Neural cell (in vitro differentiated cells): ENCODE results near the gene MYO7A. TPM values are rescaled to one million over a fixed set of nuclear protein-coding genes. Genes with fewer than 3 reads are reported as not detected.

Experiments
- H2AFZ ChIP-seq: fragments of 200-600, 300-800 bp; sonication (generic), shearing (Covaris generic); 2 replicates; pipeline ENCODE4 v1.6.0; 2014; ENCODE audit warnings: low read depth, mild to moderate bottlenecking, antibody characterized with exemption, low read length, moderate library complexity
- H3F3A ChIP-seq: fragments of 200-600 bp; shearing (Covaris generic); 2 replicates; pipeline ENCODE4 v1.6.1; 2016; ENCODE audit warnings: mild to moderate bottlenecking, moderate library complexity, mixed read lengths, antibody characterized with exemption, low read length; ENCODE audit not compliant: insufficient read depth, poor library complexity, severe bottlenecking
- H3K27ac ChIP-seq: fragments of 200-600, 300-800 bp; sonication (generic), shearing (Covaris generic); 2 replicates; pipeline ENCODE4 v1.5.1; 2014; ENCODE audit warnings: mild to moderate bottlenecking, low read length, moderate library complexity
- H3K27me3 ChIP-seq: fragments of 300-800, 200-600 bp; sonication (generic), shearing (Covaris generic); 2 replicates; pipeline ENCODE4 v1.6.0; 2014; ENCODE audit warnings: mild to moderate bottlenecking, low read depth, low read length, moderate library complexity; ENCODE audit not compliant: insufficient read depth
- H3K36me3 ChIP-seq: fragments of 300-800, 200-600 bp; sonication (generic), shearing (Covaris generic); 2 replicates; pipeline ENCODE4 v1.5.1; 2014; ENCODE audit warnings: mild to moderate bottlenecking, antibody characterized with exemption, low read length, moderate library complexity; ENCODE audit not compliant: insufficient read depth
- H3K4me2 ChIP-seq: fragments of 300-800, 200-600 bp; sonication (generic), shearing (Covaris generic); 2 replicates; pipeline ENCODE4 v1.6.0; 2014; ENCODE audit warnings: mild to moderate bottlenecking, low read length
- H3K4me3 ChIP-seq: fragments of 300-800, 200-600 bp; sonication (generic), shearing (Covaris generic); 2 replicates; pipeline ENCODE4 v1.5.1; 2014; ENCODE audit warnings: mild to moderate bottlenecking, low read length, moderate library complexity
- H3K79me2 ChIP-seq: fragments of 200-600 bp; shearing (Covaris generic); replicated peaks from 2 replicates; pipeline ENCODE4 v1.6.0; 2014; ENCODE audit warnings: mild to moderate bottlenecking, low read length, moderate library complexity; ENCODE audit not compliant: insufficient read depth
- H3K9ac ChIP-seq: fragments of 300-800, 200-600 bp; sonication (generic), shearing (Covaris generic); 2 replicates; pipeline ENCODE4 v1.6.1; 2016; ENCODE audit warnings: mild to moderate bottlenecking, low read length, mixed read lengths
- H3K9me2 ChIP-seq: fragments of 200-600 bp; shearing (Covaris generic); 2 replicates; pipeline ENCODE4 v1.6.1; 2016; ENCODE audit warnings: mild to moderate bottlenecking, low read length, mixed read lengths; ENCODE audit not compliant: insufficient read depth
- H3K9me3 ChIP-seq: fragments of 200-600, 300-800 bp; sonication (generic), shearing (Covaris generic); 2 replicates; pipeline ENCODE4 v1.6.1; 2016; ENCODE audit warnings: mild to moderate bottlenecking, mixed run types, low read length, moderate library complexity, mixed read lengths
- H4K20me1 ChIP-seq: fragments of 200-600 bp; shearing (Covaris generic); 2 replicates; pipeline ENCODE4 v1.6.1; 2016; ENCODE audit warnings: mild to moderate bottlenecking, mixed run types; ENCODE audit not compliant: insufficient read depth
- EP300 ChIP-seq: fragments of 450-650 bp; conservative IDR thresholded peaks from 2 replicates; pipeline ENCODE4 v1.6.1; 2014; ENCODE audit warnings: antibody characterized with exemption, mild to moderate bottlenecking, moderate library complexity; ENCODE audit not compliant: poor library complexity, severe bottlenecking
- EZH2 ChIP-seq: fragments of 200-600, 300-800 bp; shearing (Covaris generic), sonication (generic); IDR thresholded peaks from 2 replicates; pipeline ENCODE4 v1.6.1; 2014; ENCODE audit warnings: antibody characterized with exemption, low read length, borderline replicate concordance, mild to moderate bottlenecking; ENCODE audit not compliant: insufficient read depth, poor library complexity, severe bottlenecking
- MXI1 ChIP-seq: fragments of 450-650 bp; conservative IDR thresholded peaks from 2 replicates; pipeline ENCODE4 v1.6.1; 2014; ENCODE audit warnings: antibody characterized with exemption, mild to moderate bottlenecking; ENCODE audit not compliant: poor library complexity, severe bottlenecking
- POLR2AphosphoS5 ChIP-seq: IDR thresholded peaks from 2 replicates; pipeline ENCODE4 v1.6.1; 2012
- RAD21 ChIP-seq: fragments of 450-650 bp; conservative IDR thresholded peaks from 2 replicates; pipeline ENCODE4 v1.6.1; 2014; ENCODE audit warnings: antibody characterized with exemption, mild to moderate bottlenecking, moderate library complexity
- SMC3 ChIP-seq: fragments of 450-650 bp; conservative IDR thresholded peaks from 2 replicates; pipeline ENCODE4 v1.6.1; 2014; ENCODE audit warnings: antibody characterized with exemption, mild to moderate bottlenecking, moderate library complexity; ENCODE audit not compliant: poor library complexity
- TAF1 ChIP-seq: IDR thresholded peaks from 2 replicates; pipeline ENCODE4 v1.6.1; 2012; ENCODE audit warnings: low read depth
- polyA plus RNA-seq: library from polyadenylated mRNA; depleted of rRNA; stranded (reverse); fragments of >200 nt; gene quantifications from 2 replicates; pipeline ENCODE4 v1.2.3, GENCODE V29; 2014
- TF ChIP-seq, protein P1 (sequence below): IDR thresholded peaks from 2 replicates; pipeline ENCODE4 v1.6.1; 2012; ENCODE audit warnings: borderline replicate concordance
- TF ChIP-seq, protein P2 (sequence below): fragments of 450-650 bp; IDR thresholded peaks from 2 replicates; pipeline ENCODE4 v1.5.1; 2014; ENCODE audit warnings: antibody characterized with exemption, mild to moderate bottlenecking, moderate library complexity; ENCODE audit not compliant: poor library complexity, severe bottlenecking

Gene MYO7A
- polyA plus RNA-seq, 1 donor from 2014 or later, result 0.61 TPM

- no peak for TF ChIP-seq POLR2AphosphoS5
- TF ChIP-seq, protein P1, sequence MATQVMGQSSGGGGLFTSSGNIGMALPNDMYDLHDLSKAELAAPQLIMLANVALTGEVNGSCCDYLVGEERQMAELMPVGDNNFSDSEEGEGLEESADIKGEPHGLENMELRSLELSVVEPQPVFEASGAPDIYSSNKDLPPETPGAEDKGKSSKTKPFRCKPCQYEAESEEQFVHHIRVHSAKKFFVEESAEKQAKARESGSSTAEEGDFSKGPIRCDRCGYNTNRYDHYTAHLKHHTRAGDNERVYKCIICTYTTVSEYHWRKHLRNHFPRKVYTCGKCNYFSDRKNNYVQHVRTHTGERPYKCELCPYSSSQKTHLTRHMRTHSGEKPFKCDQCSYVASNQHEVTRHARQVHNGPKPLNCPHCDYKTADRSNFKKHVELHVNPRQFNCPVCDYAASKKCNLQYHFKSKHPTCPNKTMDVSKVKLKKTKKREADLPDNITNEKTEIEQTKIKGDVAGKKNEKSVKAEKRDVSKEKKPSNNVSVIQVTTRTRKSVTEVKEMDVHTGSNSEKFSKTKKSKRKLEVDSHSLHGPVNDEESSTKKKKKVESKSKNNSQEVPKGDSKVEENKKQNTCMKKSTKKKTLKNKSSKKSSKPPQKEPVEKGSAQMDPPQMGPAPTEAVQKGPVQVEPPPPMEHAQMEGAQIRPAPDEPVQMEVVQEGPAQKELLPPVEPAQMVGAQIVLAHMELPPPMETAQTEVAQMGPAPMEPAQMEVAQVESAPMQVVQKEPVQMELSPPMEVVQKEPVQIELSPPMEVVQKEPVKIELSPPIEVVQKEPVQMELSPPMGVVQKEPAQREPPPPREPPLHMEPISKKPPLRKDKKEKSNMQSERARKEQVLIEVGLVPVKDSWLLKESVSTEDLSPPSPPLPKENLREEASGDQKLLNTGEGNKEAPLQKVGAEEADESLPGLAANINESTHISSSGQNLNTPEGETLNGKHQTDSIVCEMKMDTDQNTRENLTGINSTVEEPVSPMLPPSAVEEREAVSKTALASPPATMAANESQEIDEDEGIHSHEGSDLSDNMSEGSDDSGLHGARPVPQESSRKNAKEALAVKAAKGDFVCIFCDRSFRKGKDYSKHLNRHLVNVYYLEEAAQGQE, result no peak
- TF ChIP-seq, protein P2, sequence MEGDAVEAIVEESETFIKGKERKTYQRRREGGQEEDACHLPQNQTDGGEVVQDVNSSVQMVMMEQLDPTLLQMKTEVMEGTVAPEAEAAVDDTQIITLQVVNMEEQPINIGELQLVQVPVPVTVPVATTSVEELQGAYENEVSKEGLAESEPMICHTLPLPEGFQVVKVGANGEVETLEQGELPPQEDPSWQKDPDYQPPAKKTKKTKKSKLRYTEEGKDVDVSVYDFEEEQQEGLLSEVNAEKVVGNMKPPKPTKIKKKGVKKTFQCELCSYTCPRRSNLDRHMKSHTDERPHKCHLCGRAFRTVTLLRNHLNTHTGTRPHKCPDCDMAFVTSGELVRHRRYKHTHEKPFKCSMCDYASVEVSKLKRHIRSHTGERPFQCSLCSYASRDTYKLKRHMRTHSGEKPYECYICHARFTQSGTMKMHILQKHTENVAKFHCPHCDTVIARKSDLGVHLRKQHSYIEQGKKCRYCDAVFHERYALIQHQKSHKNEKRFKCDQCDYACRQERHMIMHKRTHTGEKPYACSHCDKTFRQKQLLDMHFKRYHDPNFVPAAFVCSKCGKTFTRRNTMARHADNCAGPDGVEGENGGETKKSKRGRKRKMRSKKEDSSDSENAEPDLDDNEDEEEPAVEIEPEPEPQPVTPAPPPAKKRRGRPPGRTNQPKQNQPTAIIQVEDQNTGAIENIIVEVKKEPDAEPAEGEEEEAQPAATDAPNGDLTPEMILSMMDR, result no peak
- no peak for TF ChIP-seq SMC3
- TF ChIP-seq TAF1, result no peak
- no peak for TF ChIP-seq EP300
- TF ChIP-seq MXI1, result no peak
- no peak for TF ChIP-seq EZH2
- TF ChIP-seq RAD21, result no peak
- H3K27ac ChIP-seq, result no peak overlapping the region
- H3K9me3 ChIP-seq, result no peaks in the 10 kb centered on the region
- H3K4me2 ChIP-seq, result no peak overlapping the region
- no peaks in the 10 kb centered on the region for H3K9me2 ChIP-seq
- H3K27me3 ChIP-seq, result no peaks in the 10 kb centered on the region
- H3K4me3 ChIP-seq, result no peak overlapping the region
- H3K79me2 ChIP-seq, result no peaks in the 10 kb centered on the region
- H4K20me1 ChIP-seq, result no peaks in the 10 kb centered on the region
- H3K9ac ChIP-seq, result no peak overlapping the region
- no peaks in the 10 kb centered on the region for H3F3A ChIP-seq
- no peak overlapping the region for H2AFZ ChIP-seq
- no peaks in the 10 kb centered on the region for H3K36me3 ChIP-seq
These were observed 21.1 kb downstream of the MYO7A start for GRCh38 chr11:77148963-77149715.

- no peak overlapping the region for H3K27ac ChIP-seq
These were observed 21.8 kb downstream of the MYO7A start for GRCh38 chr11:77149716-77150392.

More at GRCh38 chr11:77149716-77150392, 21.8 kb downstream of the MYO7A start:
- Histone ChIP-seq H3K4me3 (no peak overlapping the region), H3F3A (no peaks in the 10 kb centered on the region), H4K20me1 (no peaks in the 10 kb centered on the region), H2AFZ (no peak overlapping the region), H3K79me2 (no peaks in the 10 kb centered on the region), H3K4me2 (no peak overlapping the region), H3K36me3 (no peaks in the 10 kb centered on the region), H3K27me3 (no peaks in the 10 kb centered on the region), H3K9me3 (no peaks in the 10 kb centered on the region), H3K9ac (no peak overlapping the region), H3K9me2 (no peaks in the 10 kb centered on the region)
- no peak for TF ChIP-seq MXI1
- TF ChIP-seq, protein P2, result no peak
